Stimulated activated CD8-positive, alpha-beta memory T cell treated with anti-CD3 and anti-CD28 coated beads, Interleukin-4, amount 100 ng/mL, for 24 hours (primary cell): ENCODE measurements around the gene EHD4.

Experiments
- DNase-seq: peaks from one replicate; pipeline ENCODE4 v3.0.0-alpha.2; 2020; ENCODE audit warnings: low read depth

The EHD4 gene

GRCh38 chr15:41881086-41881485, 91.3 kb downstream of the EHD4 start:
- no peak for DNase-seq

- DNase-seq = no peak
Observed at GRCh38 chr15:41880156-41880877, 92.0 kb downstream of the EHD4 start.

- no peak for DNase-seq
Observed at GRCh38 chr15:41879321-41879845, 93.0 kb downstream of the EHD4 start.

DNA sequence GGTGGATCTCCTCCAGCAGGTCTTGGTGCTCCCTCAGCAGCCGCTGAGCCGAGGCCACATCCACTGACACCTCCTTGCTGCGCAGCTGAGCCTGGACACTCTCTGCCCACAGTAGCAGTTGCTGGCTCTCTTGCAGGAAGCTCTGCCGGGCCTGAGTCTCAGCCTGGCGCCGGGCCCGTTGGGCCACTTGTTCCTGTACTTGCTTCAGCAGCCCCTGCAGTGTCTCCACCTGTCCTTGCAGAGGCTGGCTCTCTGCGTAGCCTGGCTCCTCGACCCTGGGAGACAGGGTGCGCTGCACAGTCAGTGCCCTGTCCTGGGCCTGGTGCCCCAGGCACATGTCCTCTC, 94.0 kb downstream of the EHD4 start:
- DNase-seq = no peak

- DNase-seq = no peak
Observed at GRCh38 chr15:41877631-41878354, 94.6 kb downstream of the EHD4 start.

- no peak for DNase-seq
Observed at GRCh38 chr15:41876689-41877088, 95.7 kb downstream of the EHD4 start.

GRCh38 chr15:41876007-41876406, 96.3 kb downstream of the EHD4 start:
- DNase-seq = no peak

GRCh38 chr15:41874736-41875135, 97.6 kb downstream of the EHD4 start:
- no peak for DNase-seq

- no peak for DNase-seq
Observed at GRCh38 chr15:41873711-41874110, 98.6 kb downstream of the EHD4 start.

GRCh38 chr15:41872166-41872747, 100.1 kb downstream of the EHD4 start:
- DNase-seq = no peak

GRCh38 chr15:41871175-41871905, 101.0 kb downstream of the EHD4 start:
- no peak for DNase-seq

DNA sequence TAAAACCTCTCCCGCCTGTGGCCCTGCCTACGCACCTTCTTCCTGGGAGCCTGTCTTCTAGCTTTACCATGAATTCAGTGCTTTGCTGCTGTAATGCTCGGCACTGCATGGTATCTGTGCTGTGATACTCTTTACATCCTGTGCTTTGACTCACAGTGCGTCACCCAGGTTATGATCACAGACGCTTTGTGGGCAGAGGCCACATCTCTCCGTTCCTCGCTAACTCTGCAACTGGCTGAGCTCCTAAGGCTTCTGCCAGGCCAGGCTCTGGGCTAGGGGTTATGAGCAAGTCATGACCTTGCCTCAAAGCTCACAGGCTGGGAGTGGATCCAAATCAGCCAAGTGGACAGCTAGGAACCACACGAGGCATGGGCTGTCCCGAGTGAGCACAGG, 101.7 kb downstream of the EHD4 start:
- DNase-seq = peak; percentile 38

DNA sequence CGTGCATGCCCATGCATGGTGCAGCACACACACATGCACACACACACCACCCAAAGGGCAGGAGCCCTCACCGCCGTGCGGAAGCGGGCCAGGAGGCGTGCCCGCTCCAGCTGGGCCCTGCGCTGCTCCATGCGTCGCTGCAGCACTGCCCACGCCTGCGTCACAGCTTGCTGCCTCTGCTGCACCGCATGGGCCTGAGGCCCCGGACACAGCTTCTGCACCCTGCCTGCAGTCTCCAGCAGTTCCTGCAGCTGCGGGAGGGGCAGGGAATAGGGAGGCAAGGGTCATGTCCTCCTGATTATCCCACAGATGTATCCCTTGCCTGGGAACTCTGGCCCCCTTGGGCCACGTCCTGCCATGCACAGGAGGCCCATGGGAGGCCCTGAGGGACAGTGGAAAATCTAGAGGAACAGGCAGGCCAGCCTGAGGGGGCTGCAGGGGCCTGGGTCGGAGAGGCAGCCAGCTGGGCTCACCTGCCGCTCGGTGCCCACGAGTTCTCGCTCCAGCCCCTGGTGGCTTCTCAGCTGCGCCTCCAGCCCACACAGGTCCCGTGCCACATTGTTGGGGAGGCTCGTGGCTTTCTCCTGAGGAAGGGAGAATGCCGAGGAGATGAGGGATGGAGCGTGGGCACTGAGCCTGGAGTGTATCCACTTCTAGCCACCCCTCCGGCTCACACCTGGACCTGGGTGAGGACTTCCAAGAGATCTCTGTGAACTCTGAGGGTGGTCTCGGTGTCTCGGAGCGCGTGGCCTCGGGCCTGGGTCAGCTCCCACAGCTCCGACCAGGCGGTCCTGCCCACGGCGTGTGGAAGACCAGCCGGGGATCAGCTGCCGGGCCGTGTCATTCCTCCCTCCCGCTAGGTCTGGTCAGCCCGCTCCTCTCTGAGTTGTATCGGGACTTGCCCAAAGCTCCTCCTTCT, 102.3 kb downstream of the EHD4 start:
- DNase-seq = no peak

DNA sequence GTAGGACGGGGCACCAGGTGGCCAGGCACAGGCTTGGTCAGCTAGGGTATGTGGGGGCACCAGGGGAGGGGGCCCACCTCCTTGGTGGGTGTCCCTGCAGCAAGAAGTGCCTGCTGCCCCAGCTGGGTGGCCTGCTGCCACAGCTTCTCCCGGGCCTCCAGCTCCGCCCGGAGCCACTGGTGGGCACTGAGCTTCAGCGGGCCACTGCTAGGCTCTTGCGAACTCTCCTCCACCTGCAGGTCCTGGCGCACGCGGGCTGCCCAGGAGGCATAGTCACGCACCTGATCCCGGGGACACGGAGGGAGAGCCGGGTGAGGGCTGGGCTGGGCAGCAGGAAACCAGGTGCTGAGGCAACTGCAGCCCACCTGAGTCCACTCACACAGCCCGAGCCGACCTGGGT, 104.0 kb downstream of the EHD4 start:
- DNase-seq = no peak

DNA sequence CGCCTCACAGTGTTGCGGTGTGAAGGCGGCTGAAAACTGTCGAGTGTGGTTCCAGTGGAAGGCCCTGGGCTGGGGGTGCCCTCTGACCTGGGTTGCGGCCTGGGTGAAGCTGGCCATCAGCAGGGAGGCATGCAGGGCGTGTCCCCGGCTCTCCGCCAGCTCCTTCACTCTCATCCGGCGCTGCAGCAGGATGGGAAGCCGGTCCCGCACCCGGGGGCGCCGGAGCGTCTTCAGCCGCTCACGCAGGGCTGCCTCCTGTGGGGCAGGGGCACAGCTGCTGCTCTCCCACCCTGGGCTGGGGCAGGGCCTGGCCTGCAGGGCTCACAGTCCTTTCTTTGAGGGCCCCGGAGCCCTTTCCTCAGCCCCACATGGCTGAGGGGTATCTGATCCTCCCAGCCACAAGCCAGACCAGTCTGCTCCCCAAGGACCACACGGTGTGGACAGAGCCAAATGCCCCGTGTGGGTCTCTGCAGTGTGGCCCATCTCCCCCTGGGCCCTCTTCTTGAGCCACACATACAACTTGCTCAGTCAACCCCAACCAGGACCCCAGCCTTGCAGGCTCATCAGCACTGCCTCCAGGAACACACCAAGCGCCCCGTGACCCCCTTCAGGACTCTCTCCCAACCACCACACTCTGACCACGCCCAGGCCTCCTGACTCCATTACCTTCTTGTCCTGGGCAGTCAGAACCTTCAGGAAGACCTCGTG, 105.3 kb downstream of the EHD4 start:
- no peak for DNase-seq

DNA sequence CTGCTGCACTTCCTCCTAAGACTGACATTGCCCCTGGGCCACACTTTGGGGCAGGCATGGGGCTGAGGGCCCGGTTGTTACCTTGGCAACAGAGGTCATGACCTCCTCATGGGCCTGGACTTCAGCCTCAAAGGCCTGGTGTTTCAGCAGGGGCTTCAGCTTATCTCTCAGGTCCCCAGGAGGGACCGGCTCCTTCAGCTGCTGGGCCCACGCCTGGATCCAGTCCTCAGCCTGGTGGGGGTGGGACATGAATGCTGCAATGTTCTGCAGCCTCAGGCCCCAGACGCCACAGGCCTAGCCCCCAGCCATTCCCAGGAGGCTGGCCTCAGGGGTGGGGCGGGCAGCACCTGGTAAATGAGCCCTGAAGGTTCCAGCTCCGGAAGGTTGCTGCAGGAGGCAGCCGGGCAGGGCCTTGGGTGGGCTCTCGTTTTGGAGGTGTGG, 106.1 kb downstream of the EHD4 start:
- DNase-seq = no peak

- no peak for DNase-seq
Observed at GRCh38 chr15:41865490-41866055, 106.8 kb downstream of the EHD4 start.

- DNase-seq = no peak
Observed at GRCh38 chr15:41862515-41863116, 109.7 kb downstream of the EHD4 start.

DNA sequence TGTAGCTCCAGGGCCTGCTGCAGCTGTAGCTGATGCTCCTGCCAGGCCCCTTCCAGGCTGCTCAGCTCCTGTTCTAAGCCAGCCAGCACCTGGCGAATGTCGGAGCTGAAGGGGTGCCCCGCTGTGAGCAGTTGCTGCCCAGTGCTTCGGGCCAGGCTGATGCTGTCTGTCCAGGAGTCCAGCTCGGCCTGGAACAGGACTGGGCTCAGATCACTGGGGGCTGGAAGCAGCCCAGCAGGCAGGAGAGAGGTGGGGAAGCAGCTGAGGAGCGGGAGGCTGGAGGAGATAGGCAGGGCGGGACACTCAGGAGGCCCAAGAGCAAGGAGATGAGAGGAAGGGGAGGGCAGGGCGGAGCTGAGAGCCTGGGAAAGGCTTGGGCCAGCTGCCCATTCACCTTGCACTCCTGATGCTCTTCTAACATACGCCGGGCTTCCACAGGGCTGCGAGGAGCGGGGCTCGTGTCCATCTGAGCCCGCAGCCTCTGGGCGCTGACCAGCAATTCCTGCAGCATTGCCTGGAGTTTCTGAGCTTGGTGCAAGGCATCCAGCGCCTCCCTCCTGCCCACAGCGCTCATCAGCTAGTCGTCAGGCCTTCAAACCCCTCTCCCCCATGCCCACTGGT, 110.5 kb downstream of the EHD4 start:
- no peak for DNase-seq
